Measurements from ENCODE around the gene AKAP7.
"Not testable (repeated sequence)": the region's sequence is repeated elsewhere in the genome, so short reads cannot be mapped to it uniquely, and the experiment has no call there.

Gene AKAP7

DNA sequence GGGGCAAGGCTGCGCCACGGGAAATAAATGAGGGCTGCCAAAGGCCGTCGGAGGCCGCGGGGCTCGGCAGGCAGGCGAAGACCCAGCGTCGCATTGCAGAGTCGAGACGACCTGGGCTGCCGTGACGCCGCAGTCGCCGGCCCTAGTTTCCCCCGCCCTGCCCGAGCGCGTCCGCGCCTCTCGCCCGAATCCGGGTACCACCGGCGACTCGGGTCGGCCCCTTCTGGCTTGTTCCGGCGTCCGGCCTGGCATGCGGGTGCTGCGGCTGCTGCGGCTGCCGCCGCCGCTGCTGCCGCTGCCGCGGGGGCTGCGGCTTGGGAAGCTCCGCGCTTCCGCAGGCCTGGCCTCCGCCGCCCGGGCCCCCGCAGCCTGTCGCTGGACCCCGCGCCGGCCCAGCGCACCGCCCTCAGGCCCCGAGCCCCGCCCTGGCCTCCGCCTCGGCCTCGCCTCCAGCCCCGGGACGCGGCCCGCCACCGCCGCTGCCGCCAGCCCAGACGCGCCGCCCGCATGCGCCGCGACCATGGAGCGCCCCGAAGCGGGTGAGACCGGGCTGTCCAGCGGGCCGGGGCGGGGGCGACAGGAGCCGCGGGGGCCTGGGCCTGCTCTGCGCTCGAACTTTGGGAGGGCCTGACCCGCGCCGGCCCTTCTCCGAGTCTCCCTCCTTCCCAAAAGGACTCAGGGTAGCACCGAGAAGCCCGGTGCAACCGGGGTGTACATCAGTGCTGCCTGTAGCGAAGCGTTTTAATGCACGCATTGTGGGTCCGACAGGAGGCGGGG, at the start of gene AKAP7:
Gene AKAP7 (plus strand): TSS at position 224 of the 777 bp plus-strand sequence. CDS start 297 bp downstream, at position 521.
- DNase-seq: peak; percentile 66

- DNase-seq: not testable (repeated sequence)
Observed at GRCh38 chr6:131090339-131090738, 44.9 kb upstream of the AKAP7 start.

GRCh38 chr6:131091944-131092343, 43.3 kb upstream of the AKAP7 start:
- DNase-seq: not testable (repeated sequence)

DNA sequence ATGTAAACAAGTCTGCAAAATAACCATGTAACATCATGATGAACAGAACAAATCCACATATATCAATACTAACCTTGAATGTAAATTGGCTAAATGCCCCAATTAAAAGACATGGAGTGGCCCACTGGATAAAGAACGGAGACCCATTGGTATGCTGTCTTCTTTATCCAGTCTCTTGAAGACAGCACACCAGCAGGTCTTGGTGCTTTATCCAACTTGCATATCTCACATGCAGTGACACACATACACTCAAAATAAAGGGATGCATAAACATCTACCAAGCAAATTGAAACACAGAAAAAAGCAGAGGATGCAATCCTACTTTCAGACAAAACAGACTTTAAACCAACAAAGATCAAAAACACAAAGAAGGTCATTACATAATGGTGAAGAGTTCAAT, 41.9 kb upstream of the AKAP7 start:
- DNase-seq: no peak

GRCh38 chr6:131096786-131097185, 38.5 kb upstream of the AKAP7 start:
- no peak for DNase-seq

DNA sequence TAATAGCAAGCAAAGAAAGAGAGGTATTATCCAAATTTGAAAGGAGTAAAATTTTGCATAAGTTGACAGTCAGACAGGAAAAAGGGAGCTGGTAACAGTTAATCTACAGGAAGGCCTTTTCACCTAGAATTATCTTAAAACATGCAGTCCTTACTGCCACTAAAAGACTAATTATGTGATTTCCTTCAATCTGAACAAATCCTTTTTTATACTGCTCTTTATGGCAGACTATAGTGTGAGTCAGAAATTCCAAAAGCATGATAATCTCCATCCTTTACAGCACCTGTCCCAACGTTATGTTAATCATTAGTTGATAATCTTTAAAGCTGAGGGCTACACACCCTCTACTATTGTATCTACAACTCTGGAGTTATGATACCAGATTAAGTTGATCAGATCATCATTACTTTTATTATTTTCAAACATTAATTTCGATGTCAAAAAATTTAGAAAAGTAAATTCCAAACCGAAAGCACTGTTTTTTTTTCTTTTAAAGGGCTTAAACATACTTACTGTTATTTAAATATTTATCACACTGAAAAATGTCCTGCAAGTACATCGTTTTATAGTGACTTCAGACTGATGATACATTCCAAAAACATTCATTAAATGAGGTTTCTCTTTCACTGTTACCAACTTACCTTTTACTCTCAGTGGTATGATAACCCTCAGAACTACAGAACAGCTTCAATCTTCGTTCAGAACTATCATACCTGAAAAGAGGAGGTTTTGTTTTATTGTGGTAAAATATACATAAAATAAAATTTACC, 33.2 kb upstream of the AKAP7 start:
- no peak for DNase-seq

- no peak for DNase-seq
Observed at GRCh38 chr6:131103296-131103695, 32.0 kb upstream of the AKAP7 start.

- no peak for DNase-seq
Observed at GRCh38 chr6:131103901-131104300, 31.4 kb upstream of the AKAP7 start.

GRCh38 chr6:131107151-131107550, 28.1 kb upstream of the AKAP7 start:
- no peak for DNase-seq

DNA sequence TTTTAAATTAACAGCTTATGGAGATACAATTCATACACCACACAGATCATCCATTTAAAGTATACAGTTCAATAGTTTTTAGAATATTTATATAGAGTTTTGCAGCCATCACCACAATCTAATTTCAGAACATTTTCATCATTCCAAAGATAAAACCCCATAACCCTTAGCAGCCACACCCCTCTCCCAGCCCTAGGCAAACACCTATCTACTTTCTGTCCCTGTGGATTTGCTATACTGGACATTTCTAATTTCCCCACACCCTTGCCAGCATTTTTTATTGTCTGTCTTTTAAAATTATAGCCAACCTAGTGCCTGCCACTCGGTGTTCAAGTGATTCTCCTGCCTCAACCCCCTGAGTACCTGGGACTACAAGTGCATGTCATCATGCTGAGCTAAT, 23.0 kb upstream of the AKAP7 start:
- peak; percentile 39 for DNase-seq

DNA sequence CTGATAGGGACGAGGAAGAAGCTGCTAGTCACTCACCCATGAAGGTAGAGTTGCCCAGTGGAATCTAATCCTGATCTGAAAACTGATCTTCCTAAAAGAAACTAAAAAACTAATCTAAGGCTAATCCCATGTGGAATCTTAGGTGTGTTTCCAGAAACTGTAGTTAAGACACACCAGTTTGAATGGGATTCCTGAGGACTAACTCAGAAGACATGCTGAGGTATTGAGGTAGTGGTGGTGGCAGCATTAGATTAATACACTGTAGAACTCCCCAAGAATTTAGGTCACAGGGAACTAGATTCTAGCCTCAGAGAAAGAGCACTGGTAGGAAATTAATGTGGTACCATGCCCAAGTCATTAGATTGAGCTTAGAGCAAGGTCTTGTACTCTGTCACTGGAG, 19.6 kb upstream of the AKAP7 start:
- DNase-seq: no peak

- DNase-seq: no peak
Observed at GRCh38 chr6:131116321-131116720, 18.9 kb upstream of the AKAP7 start.

- DNase-seq: peak; percentile 66
Observed at GRCh38 chr6:131116755-131117360, 18.4 kb upstream of the AKAP7 start.

DNA sequence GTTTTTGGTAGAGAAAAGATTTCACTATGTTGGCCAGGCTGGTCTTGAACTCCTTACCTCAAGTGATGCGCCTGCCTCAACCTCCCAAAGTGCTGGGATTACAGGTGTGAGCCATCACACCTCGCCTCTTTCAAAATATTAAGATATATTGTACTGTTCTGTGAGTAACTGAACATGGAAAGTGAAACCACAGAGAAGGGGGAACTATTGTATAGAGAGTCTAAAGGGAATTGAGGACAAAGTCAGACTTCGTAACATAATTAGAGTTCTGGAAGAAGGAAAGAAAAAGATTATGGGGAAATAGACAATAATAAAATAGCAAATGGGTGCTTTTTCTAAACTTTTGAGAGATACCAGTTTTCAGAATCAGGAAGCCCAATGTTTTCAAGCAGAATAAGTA, 17.4 kb upstream of the AKAP7 start:
- DNase-seq: no peak

GRCh38 chr6:131122007-131122406, 13.3 kb upstream of the AKAP7 start:
- DNase-seq: no peak

- peak; percentile 79 for DNase-seq
Observed at GRCh38 chr6:131122516-131122915, 12.8 kb upstream of the AKAP7 start.

DNA sequence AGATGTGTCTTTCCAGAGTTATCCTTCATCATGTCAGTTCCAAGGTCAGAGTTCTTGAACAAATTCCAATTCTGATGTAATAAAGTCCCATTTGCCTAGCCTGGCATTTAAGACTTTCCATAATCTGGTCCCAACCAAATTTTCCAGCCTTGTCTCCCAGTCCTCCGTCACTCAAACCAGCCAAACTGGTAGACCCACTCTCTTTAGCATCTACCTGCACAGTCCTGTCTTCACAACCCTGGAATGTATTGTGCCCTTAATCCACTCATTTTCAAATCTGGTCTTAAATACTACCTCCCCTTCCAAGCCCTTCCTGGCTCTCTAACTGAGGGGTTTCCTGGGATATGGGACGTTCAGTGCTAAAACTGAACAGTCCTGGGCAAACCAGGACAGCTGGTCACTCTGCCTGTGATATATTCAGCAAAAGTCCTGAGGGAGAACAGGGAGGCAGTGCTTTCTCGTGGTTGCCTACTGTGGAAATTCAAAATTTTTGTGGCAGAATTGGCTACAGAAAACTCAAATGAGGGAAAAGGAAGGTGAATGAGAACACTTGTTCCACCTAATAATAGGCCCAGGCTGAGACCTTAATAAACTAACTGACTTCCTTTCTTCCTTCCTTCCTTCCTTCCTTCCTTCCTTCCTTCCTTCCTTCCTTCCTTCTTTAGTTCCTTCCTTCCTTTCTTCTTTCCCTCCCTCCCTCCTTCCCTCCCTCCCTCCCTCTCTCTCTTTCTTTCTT, 10.8 kb upstream of the AKAP7 start:
- no peak for DNase-seq

GRCh38 chr6:131125431-131125830, 9.8 kb upstream of the AKAP7 start:
- no peak for DNase-seq

DNA sequence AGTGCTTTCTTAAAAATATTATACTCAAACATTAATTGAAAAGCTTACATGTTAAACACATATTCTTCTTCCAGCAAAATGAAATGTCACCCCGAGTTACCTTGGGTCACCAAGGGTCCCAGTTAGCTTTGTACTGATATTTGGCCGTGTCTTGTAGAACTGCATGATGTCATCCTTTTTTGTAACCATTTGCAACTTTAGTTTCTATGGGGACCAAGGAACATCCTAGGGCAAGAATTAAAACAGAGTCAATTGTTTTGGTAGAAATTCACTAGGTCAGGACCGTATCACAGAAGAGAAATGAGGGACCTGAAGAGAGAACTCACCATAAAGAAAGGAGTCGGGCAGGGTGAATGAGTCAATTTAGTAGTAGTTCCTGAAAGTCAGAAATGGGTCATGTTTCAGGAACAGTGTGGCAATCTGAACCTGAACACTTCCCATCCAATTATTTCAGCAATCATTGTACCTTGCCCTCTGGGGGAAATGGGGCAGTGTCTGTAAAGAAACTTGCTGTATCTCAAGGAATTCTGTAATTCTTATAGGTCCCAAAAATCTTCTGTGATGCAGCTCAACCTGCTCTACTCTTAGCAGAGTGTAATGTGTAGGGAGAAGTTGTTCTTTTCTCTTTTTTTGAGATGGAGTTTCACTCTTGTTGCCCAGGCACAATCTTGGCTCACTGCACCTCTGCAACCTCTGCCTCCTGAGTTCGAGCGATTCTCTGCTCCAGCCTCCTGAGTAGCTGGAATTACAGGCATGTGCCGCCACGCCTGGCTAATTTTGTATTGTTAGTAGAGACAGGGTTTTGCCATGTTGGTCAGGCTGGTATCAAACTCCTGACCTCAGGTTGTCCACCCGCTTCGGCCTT, 5.3 kb upstream of the AKAP7 start:
- no peak for DNase-seq

DNA sequence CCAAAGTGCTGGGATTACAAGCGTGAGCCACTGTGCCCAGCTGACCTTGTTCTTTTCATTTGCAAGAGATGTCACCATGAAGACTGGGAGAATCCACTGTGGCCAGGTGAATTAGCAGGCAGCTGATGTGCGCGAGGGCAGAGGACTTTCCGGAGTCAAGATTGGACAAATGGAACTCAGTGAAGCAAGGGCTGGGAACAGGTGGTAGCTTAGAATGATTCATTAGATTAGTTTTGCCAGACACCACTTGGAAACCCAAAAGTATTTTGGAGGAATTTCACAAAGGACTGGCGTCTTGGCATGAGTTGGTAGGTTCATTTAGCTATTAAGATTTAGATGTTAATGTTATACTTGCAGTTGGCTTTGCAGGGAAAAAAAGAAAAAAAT, 4.7 kb upstream of the AKAP7 start:
- no peak for DNase-seq

GRCh38 chr6:131132360-131132759, 2.9 kb upstream of the AKAP7 start:
- peak; percentile 73 for DNase-seq

Data from NCI-H82 (cell line).